OCI-LY7 (cell line): Measurements from ENCODE around the gene ZNF543. TPM values are rescaled to one million over a fixed set of nuclear protein-coding genes. Genes with fewer than 3 reads are reported as not detected.
"Not testable (repeated sequence)": the region's sequence is repeated elsewhere in the genome, so short reads cannot be mapped to it uniquely, and the experiment has no call there.

Source experiments
- BruUV-seq: library from RNA; stranded (reverse); fragments of 400-500 nt; replicated peaks from 2 replicates; lab custom pipeline; 2021; lab: Mats Ljungman, UMichigan
- CTCF ChIA-PET: fragments of 300-600 bp; sonication (Branson Sonifier 250); formaldehyde crosslinking; loops from one replicate; lab custom pipeline; 2022; ENCODE audit warnings: antibody characterized with exemption; ENCODE audit not compliant: unreplicated experiment; lab: Charles Lee
- POLR2A ChIA-PET: fragments of 300-600 bp; sonication (Branson Sonifier 250); formaldehyde crosslinking; loops from one replicate; lab custom pipeline; 2022; ENCODE audit warnings: antibody characterized with exemption; lab: Charles Lee
- DNase-seq: peaks from one replicate; pipeline ENCODE4 v3.0.0-alpha.2; 2015; ENCODE audit warnings: low spot score
- H2AFZ ChIP-seq: fragments of 200-600 bp; sonication (generic), shearing (Covaris generic); 2 replicates; pipeline ENCODE4 v1.6.1; 2014; ENCODE audit warnings: mild to moderate bottlenecking, antibody characterized with exemption, low read length, moderate library complexity
- H3K27ac ChIP-seq: fragments of 200-600 bp; sonication (generic); 2 replicates; pipeline ENCODE4 v1.5.1; 2014; ENCODE audit warnings: mixed run types, low read depth, mild to moderate bottlenecking, moderate library complexity, low read length, inconsistent platforms; ENCODE audit not compliant: poor library complexity, severe bottlenecking
- H3K36me3 ChIP-seq: fragments of 200-600 bp; sonication (generic); 2 replicates; pipeline ENCODE4 v1.6.1; 2014; ENCODE audit warnings: mild to moderate bottlenecking, antibody characterized with exemption, low read length, moderate library complexity, mixed read lengths; ENCODE audit not compliant: insufficient read depth
- H3K4me1 ChIP-seq: fragments of 200-600 bp; sonication (generic); 2 replicates; pipeline ENCODE4 v1.5.1; 2014; ENCODE audit warnings: mild to moderate bottlenecking, low read length; ENCODE audit not compliant: insufficient read depth, poor library complexity, severe bottlenecking
- H3K4me2 ChIP-seq: fragments of 200-600 bp; sonication (generic); 2 replicates; pipeline ENCODE4 v1.6.1; 2014; ENCODE audit warnings: mild to moderate bottlenecking, low read length
- H3K4me3 ChIP-seq: fragments of 200-600 bp; sonication (generic); 2 replicates; pipeline ENCODE4 v1.5.1; 2014; ENCODE audit warnings: mild to moderate bottlenecking, low read depth, low read length; ENCODE audit not compliant: poor library complexity, severe bottlenecking
- H3K79me2 ChIP-seq: fragments of 200-600 bp; sonication (generic); 2 replicates; pipeline ENCODE4 v1.6.1; 2016; ENCODE audit warnings: low read depth, mild to moderate bottlenecking, low read length, moderate library complexity, mixed read lengths; ENCODE audit not compliant: insufficient read depth
- H3K9me2 ChIP-seq: fragments of 200-600 bp; sonication (generic); 2 replicates; pipeline ENCODE4 v1.6.1; 2016; ENCODE audit warnings: mild to moderate bottlenecking, low read length, mixed read lengths; ENCODE audit not compliant: insufficient read depth
- H3K9me3 ChIP-seq: fragments of 200-600 bp; sonication (generic); 2 replicates; pipeline ENCODE4 v1.6.1; 2014; ENCODE audit warnings: mild to moderate bottlenecking, mixed run types, low read length, mixed read lengths
- H4K20me1 ChIP-seq: fragments of 200-600 bp; sonication (generic); 2 replicates; pipeline ENCODE4 v1.6.1; 2014; ENCODE audit warnings: mild to moderate bottlenecking, antibody characterized with exemption, low read length, moderate library complexity, mixed read lengths; ENCODE audit not compliant: insufficient read depth
- EZH2phosphoT487 ChIP-seq: fragments of 200-600 bp; sonication (generic); IDR thresholded peaks from 2 replicates; pipeline ENCODE4 v1.6.1; 2018; ENCODE audit warnings: low read depth, borderline replicate concordance, mild to moderate bottlenecking, mixed run types, antibody characterized with exemption, low read length, moderate library complexity, mixed read lengths
- intact Hi-C: fragments of 100-400 bp; cut with micrococcal nuclease; formaldehyde crosslinking; loops from one replicate; pipeline ENCODE4 v1.10.0; 2022; ENCODE audit not compliant: unreplicated experiment
- total RNA-seq, 2 experiments: library from RNA; depleted of rRNA in 1 of 2; stranded (reverse); fragments of >200 nt in 1 of 2; shearing (Covaris generic) in 1 of 2; gene quantifications; 2 replicates each; pipeline ENCODE4 v1.2.3, GENCODE V29; 2014 to 2022
- TF ChIP-seq, protein P1 (sequence below): fragments of 200-600 bp; sonication (generic); conservative IDR thresholded peaks from 2 replicates; pipeline ENCODE4 v1.5.1; 2014; ENCODE audit warnings: mild to moderate bottlenecking, antibody characterized with exemption, low read length, moderate library complexity, mixed read lengths

Gene ZNF543
- total RNA-seq, 2 experiments from 2014 or later = 9.4 to 14.6 TPM

DNA sequence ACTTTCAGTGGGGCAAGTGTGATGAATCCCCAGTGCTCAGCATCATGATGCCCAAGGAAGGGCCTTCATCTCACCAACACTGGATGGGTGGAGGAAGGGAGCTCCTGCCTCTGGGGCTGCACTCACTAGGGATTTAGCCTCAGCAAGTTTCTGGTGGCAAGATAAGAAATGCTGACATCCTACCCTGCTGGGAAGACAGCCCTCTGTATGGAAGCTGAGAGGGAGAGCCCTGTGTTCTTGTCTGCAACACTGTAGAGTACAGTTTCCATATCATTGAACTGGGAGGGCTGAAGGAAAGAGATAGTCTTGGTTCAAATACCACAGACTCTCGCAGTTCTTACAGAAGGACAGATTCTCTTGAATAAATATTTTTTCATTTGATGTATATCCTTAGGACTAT lies 47.3 kb upstream of the ZNF543 start:
- CTCF ChIA-PET = no interaction called here
- TF ChIP-seq, protein P1, sequence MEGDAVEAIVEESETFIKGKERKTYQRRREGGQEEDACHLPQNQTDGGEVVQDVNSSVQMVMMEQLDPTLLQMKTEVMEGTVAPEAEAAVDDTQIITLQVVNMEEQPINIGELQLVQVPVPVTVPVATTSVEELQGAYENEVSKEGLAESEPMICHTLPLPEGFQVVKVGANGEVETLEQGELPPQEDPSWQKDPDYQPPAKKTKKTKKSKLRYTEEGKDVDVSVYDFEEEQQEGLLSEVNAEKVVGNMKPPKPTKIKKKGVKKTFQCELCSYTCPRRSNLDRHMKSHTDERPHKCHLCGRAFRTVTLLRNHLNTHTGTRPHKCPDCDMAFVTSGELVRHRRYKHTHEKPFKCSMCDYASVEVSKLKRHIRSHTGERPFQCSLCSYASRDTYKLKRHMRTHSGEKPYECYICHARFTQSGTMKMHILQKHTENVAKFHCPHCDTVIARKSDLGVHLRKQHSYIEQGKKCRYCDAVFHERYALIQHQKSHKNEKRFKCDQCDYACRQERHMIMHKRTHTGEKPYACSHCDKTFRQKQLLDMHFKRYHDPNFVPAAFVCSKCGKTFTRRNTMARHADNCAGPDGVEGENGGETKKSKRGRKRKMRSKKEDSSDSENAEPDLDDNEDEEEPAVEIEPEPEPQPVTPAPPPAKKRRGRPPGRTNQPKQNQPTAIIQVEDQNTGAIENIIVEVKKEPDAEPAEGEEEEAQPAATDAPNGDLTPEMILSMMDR = no peak
- TF ChIP-seq EZH2phosphoT487 = no peak
- no TSS peak for BruUV-seq
- H3K27ac ChIP-seq = no peak overlapping the region
- H3K9me3 ChIP-seq = no peaks in the 10 kb centered on the region
- no peak for DNase-seq
- no peak overlapping the region for H3K4me2 ChIP-seq
- no peak overlapping the region for H2AFZ ChIP-seq
- H3K36me3 ChIP-seq = peaks cover 8% of the 10 kb centered on the region; the same call in 1 of the 2 replicates
- POLR2A ChIA-PET = no interaction called here
- H4K20me1 ChIP-seq = no peaks in the 10 kb centered on the region
- no peaks in the 10 kb centered on the region for H3K79me2 ChIP-seq
- no peak overlapping the region for H3K4me3 ChIP-seq
- intact Hi-C loops = no loop called here
- H3K4me1 ChIP-seq = peaks cover 23% of the 10 kb centered on the region
- H3K9me2 ChIP-seq = no peaks in the 10 kb centered on the region

DNA sequence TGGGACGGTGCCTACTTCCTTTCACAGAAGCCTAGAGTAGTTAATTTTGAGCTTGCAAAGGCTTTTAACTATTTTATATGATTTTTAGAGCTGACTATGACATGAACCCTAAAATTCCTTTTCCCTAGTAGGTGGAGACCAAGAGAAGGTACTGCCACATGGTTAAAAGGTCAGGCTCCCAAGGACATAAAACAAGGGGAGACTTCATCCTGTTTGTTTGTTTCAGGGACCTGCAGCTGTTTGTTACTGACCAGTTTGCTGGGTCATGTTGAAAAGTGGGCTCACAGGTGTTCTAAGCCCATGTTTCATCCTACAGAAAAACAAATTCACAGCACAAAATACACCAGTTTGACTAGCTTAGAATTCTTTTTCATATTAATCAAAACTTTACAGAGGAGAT lies 43.8 kb upstream of the ZNF543 start:
- H4K20me1 ChIP-seq = peaks cover 5% of the 10 kb centered on the region; the same call in 1 of the 2 replicates
- intact Hi-C loops = loop anchor here (5.0 kb wide), 1 partner anchor 964 kb away; the partner anchor contains the start of gene ZSCAN5A
- peaks cover 18% of the 10 kb centered on the region for H3K79me2 ChIP-seq
- H3K27ac ChIP-seq = no peak overlapping the region
- no peaks in the 10 kb centered on the region for H3K36me3 ChIP-seq
- no peaks in the 10 kb centered on the region for H3K9me2 ChIP-seq
- no peak overlapping the region for H3K4me2 ChIP-seq
- BruUV-seq = no TSS peak
- H3K4me1 ChIP-seq = peaks cover 11% of the 10 kb centered on the region
- ChIA-PET POLR2A (interaction anchor here (0.6 kb wide), 1 partner anchor 10 kb away, joined by 3 read pairs; no protein-coding TSS in a partner anchor), CTCF (no interaction called here)
- no peaks in the 10 kb centered on the region for H3K9me3 ChIP-seq
- no peak overlapping the region for H3K4me3 ChIP-seq
- no peak for DNase-seq
- no peak for TF ChIP-seq EZH2phosphoT487
- TF ChIP-seq, protein P1 = no peak
- no peak overlapping the region for H2AFZ ChIP-seq

DNA sequence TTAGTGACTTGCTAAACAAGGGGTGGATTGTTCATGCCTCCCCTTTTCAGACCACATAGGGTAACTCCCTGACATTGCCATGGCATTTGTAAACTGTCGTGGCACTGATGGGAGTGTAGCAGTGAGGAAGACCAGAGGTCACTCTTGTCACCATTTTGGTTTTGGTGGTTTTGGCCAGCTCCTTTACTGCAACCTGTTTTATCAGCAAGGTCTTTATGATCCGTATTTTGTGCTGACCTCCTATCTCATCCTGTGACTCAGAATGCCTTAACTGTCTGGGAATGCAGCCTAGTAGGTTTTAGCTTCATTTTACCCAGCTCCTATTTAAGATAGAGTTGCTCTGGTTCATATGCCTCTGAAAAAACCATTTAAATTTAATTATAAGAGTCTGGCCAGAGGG lies 41.8 kb upstream of the ZNF543 start:
- H3K9me2 ChIP-seq, H3K9me3 ChIP-seq, H3K27ac ChIP-seq, H3K4me2 ChIP-seq, BruUV-seq, POLR2A ChIA-PET, CTCF ChIA-PET, H2AFZ ChIP-seq, H3K4me3 ChIP-seq, DNase-seq: not testable (repeated sequence)
- intact Hi-C loops = loop anchor here (5.0 kb wide), 1 partner anchor 966 kb away; the partner anchor contains the start of gene ZSCAN5A
- Histone ChIP-seq H3K36me3 (peaks cover 19% of the 10 kb centered on the region), H3K79me2 (peaks cover 39% of the 10 kb centered on the region), H3K4me1 (peaks cover 26% of the 10 kb centered on the region), H4K20me1 (peaks cover 14% of the 10 kb centered on the region; the same call in 1 of the 2 replicates)
